Measurements from ENCODE around the gene ZNF750.

DNA sequence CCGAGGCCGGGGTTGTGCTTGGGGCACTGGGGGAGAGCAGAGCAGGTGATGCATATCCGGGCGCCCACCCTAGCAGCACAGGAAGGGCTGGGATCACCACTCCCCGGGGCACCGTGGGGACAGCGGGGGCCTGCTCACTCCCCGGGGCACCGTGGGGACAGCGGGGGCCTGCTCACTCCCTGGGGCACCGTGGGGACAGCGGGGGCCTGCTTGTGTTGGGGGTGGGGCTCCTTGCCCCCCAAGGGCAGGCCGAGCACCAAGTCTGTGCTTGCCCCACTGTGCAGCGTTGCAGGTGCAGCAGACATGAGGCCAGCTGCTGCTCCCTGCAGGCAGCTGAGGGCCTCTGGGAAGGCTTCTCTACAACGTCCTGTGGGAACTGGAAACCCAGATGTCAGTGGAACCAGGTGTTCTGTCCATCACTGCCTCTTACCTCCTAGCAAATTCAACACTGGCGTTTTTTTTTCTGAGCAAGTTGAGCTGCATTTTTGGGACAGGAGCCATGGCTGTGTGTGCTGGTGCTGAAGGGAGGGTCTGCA, 25.0 kb upstream of the ZNF750 start:
- TF ChIP-seq POLR2A (IDR thresholded peaks at IDR 0.05) (no peak), EP300 (IDR thresholded peaks at IDR 0.05) (no peak)
- TF ChIP-seq, protein P1, sequence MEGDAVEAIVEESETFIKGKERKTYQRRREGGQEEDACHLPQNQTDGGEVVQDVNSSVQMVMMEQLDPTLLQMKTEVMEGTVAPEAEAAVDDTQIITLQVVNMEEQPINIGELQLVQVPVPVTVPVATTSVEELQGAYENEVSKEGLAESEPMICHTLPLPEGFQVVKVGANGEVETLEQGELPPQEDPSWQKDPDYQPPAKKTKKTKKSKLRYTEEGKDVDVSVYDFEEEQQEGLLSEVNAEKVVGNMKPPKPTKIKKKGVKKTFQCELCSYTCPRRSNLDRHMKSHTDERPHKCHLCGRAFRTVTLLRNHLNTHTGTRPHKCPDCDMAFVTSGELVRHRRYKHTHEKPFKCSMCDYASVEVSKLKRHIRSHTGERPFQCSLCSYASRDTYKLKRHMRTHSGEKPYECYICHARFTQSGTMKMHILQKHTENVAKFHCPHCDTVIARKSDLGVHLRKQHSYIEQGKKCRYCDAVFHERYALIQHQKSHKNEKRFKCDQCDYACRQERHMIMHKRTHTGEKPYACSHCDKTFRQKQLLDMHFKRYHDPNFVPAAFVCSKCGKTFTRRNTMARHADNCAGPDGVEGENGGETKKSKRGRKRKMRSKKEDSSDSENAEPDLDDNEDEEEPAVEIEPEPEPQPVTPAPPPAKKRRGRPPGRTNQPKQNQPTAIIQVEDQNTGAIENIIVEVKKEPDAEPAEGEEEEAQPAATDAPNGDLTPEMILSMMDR (IDR thresholded peaks at IDR 0.05): no peak

All from tibial nerve (tissue), 4 donors.